HepG2 (cell line): ENCODE data around the gene DHX8. TPM values are rescaled to one million over a fixed set of nuclear protein-coding genes. Genes with fewer than 3 reads are reported as not detected.

Experiments
- CCDC6 ChIP-seq: sonication (generic); formaldehyde crosslinking; IDR thresholded peaks from 2 replicates; pipeline ENCODE4 v1.8.1; 2022; ENCODE audit warnings: mild to moderate bottlenecking, missing genetic modification reagents, moderate library complexity
- HES4 ChIP-seq: sonication (generic); formaldehyde crosslinking; IDR thresholded peaks from 2 replicates; pipeline ENCODE4 v1.9.0; 2021; ENCODE audit warnings: mild to moderate bottlenecking, missing genetic modification reagents, borderline replicate concordance
- MED8 ChIP-seq: sonication (generic); formaldehyde crosslinking; IDR thresholded peaks from 2 replicates; pipeline ENCODE4 v1.8.1; 2023; ENCODE audit warnings: mild to moderate bottlenecking, missing genetic modification reagents; ENCODE audit not compliant: insufficient replicate concordance
- MLLT10 ChIP-seq: sonication (generic); formaldehyde crosslinking; IDR thresholded peaks from 2 replicates; pipeline ENCODE4 v1.4.0; 2020; ENCODE audit warnings: missing genetic modification reagents
- SMAD1 ChIP-seq: sonication (generic); formaldehyde crosslinking; IDR thresholded peaks from 2 replicates; pipeline ENCODE4 v1.4.0; 2020; ENCODE audit warnings: missing genetic modification reagents, low read depth, mild to moderate bottlenecking, borderline replicate concordance
- polyA plus RNA-seq, 8 experiments: library from polyadenylated mRNA; depleted of rRNA in 3 of 8; stranded (reverse) in 7 of 8; unstranded in 1 of 8; fragments of >200 nt; fragmentation: Illumina TruSeq in 4 of 8; extraction: Trizol in 4 of 8; gene quantifications; 2 replicates each; pipeline versions ENCODE4 v1.2.1 to v1.2.3, GENCODE V29; 2011 to 2016; ENCODE audit warnings: low read depth in 4 of 8, missing spikeins in 1 of 8, mixed read lengths in 1 of 8; ENCODE audit not compliant: insufficient read depth in 1 of 8
- total RNA-seq, 5 experiments: library from RNA; depleted of rRNA; stranded (reverse); fragments of >200 nt; fragmentation: Illumina TruSeq; extraction: Trizol; gene quantifications; 2 replicates each; pipeline ENCODE4 v1.2.3, GENCODE V29; 2016; ENCODE audit warnings: low read depth in 1 of 5
- TF ChIP-seq, protein P1 (sequence below), 2 experiments: sonication (generic) in 1 of 2; formaldehyde crosslinking in 1 of 2; IDR thresholded peaks; 2 replicates each; pipeline versions ENCODE4 v1.5.1 to v1.6.1; 2011 to 2020; ENCODE audit warnings: borderline replicate concordance in 1 of 2, low read depth in 1 of 2, low read length in 1 of 2, mild to moderate bottlenecking in 1 of 2, missing genetic modification reagents in 1 of 2, moderate library complexity in 1 of 2
- TF ChIP-seq, protein P2 (sequence below): sonication (generic); formaldehyde crosslinking; IDR thresholded peaks from 2 replicates; pipeline ENCODE4 v1.4.0; 2020; ENCODE audit warnings: missing genetic modification reagents
- TF ChIP-seq, protein P3 (sequence below): sonication (generic); formaldehyde crosslinking; IDR thresholded peaks from 2 replicates; pipeline ENCODE4 v1.9.0; 2021; ENCODE audit warnings: missing genetic modification reagents, borderline replicate concordance
- TF ChIP-seq, protein P4 (sequence below): sonication (generic); formaldehyde crosslinking; IDR thresholded peaks from 2 replicates; pipeline ENCODE4 v1.4.0; 2020; ENCODE audit warnings: mild to moderate bottlenecking, missing genetic modification reagents, borderline replicate concordance

DHX8 gene
- total and polyA plus RNA-seq, 2 of the 13 experiments (the other 11 are each of a cell fraction or from before 2014, with no cell fraction given): 24.8 to 48.9 TPM

DNA sequence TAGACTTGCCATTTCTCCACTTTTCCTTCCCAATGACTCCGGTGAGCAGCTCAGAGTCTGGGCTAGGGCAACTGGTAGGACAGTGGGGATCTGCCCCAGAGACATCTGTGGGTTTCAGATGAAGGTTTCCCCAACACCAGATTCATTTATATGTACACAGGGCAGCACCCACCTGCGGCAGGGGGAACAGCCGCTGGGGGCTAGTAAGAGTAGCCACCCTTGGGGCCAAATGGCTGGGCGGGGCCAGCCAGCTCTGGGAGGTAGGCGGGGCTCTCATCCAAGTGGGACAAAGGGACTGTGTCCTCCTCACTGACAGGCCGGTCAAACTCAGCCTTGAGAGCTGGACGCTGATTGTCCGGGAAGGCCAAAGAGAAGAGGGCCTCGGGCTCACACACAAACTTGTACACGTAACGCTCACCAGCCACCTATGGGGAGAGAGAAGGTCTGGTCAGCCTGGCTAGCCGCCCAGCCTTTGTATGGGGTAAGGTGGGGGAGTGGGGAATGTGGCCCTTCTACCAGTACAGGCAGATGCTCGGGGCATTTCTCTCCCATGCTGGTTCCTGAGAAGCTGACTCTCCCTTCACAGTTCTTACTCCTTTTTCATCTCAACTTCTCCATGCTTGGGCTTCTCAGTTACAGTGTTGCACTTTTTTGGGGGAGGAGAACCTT, 44.7 kb downstream of the DHX8 start (continued):
- TF ChIP-seq MLLT10 (CRISPR knock-in tag): no peak
- TF ChIP-seq, protein P1, sequence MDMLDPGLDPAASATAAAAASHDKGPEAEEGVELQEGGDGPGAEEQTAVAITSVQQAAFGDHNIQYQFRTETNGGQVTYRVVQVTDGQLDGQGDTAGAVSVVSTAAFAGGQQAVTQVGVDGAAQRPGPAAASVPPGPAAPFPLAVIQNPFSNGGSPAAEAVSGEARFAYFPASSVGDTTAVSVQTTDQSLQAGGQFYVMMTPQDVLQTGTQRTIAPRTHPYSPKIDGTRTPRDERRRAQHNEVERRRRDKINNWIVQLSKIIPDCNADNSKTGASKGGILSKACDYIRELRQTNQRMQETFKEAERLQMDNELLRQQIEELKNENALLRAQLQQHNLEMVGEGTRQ (IDR thresholded peaks at IDR 0.05; ENCODE audit: low read depth, low read length): no peak
- TF ChIP-seq, protein P1 (CRISPR knock-in tag; IDR thresholded peaks at IDR 0.05; ENCODE audit: borderline replicate concordance): no peak
- peak; percentile 57; the same call in 1 of the 2 replicates for TF ChIP-seq CCDC6 (CRISPR knock-in tag)
- TF ChIP-seq, protein P2, sequence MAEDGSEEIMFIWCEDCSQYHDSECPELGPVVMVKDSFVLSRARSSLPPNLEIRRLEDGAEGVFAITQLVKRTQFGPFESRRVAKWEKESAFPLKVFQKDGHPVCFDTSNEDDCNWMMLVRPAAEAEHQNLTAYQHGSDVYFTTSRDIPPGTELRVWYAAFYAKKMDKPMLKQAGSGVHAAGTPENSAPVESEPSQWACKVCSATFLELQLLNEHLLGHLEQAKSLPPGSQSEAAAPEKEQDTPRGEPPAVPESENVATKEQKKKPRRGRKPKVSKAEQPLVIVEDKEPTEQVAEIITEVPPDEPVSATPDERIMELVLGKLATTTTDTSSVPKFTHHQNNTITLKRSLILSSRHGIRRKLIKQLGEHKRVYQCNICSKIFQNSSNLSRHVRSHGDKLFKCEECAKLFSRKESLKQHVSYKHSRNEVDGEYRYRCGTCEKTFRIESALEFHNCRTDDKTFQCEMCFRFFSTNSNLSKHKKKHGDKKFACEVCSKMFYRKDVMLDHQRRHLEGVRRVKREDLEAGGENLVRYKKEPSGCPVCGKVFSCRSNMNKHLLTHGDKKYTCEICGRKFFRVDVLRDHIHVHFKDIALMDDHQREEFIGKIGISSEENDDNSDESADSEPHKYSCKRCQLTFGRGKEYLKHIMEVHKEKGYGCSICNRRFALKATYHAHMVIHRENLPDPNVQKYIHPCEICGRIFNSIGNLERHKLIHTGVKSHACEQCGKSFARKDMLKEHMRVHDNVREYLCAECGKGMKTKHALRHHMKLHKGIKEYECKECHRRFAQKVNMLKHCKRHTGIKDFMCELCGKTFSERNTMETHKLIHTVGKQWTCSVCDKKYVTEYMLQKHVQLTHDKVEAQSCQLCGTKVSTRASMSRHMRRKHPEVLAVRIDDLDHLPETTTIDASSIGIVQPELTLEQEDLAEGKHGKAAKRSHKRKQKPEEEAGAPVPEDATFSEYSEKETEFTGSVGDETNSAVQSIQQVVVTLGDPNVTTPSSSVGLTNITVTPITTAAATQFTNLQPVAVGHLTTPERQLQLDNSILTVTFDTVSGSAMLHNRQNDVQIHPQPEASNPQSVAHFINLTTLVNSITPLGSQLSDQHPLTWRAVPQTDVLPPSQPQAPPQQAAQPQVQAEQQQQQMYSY: no peak
- TF ChIP-seq SMAD1 (CRISPR knock-in tag): peak; percentile 75; the same call in 1 of the 2 replicates
- TF ChIP-seq, protein P3, sequence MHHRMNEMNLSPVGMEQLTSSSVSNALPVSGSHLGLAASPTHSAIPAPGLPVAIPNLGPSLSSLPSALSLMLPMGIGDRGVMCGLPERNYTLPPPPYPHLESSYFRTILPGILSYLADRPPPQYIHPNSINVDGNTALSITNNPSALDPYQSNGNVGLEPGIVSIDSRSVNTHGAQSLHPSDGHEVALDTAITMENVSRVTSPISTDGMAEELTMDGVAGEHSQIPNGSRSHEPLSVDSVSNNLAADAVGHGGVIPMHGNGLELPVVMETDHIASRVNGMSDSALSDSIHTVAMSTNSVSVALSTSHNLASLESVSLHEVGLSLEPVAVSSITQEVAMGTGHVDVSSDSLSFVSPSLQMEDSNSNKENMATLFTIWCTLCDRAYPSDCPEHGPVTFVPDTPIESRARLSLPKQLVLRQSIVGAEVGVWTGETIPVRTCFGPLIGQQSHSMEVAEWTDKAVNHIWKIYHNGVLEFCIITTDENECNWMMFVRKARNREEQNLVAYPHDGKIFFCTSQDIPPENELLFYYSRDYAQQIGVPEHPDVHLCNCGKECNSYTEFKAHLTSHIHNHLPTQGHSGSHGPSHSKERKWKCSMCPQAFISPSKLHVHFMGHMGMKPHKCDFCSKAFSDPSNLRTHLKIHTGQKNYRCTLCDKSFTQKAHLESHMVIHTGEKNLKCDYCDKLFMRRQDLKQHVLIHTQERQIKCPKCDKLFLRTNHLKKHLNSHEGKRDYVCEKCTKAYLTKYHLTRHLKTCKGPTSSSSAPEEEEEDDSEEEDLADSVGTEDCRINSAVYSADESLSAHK (CRISPR knock-in tag): no peak
- no peak for TF ChIP-seq MED8
- TF ChIP-seq HES4: peak; percentile 36; the same call in 1 of the 2 replicates
- TF ChIP-seq, protein P4, sequence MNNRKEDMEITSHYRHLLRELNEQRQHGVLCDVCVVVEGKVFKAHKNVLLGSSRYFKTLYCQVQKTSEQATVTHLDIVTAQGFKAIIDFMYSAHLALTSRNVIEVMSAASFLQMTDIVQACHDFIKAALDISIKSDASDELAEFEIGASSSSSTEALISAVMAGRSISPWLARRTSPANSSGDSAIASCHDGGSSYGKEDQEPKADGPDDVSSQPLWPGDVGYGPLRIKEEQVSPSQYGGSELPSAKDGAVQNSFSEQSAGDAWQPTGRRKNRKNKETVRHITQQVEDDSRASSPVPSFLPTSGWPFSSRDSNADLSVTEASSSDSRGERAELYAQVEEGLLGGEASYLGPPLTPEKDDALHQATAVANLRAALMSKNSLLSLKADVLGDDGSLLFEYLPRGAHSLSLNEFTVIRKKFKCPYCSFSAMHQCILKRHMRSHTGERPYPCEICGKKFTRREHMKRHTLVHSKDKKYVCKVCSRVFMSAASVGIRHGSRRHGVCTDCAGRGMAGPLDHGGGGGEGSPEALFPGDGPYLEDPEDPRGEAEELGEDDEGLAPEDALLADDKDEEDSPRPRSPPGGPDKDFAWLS (CRISPR knock-in tag): no peak
